ENCODE results near the gene KCNQ1. TPM values are rescaled to one million over a fixed set of nuclear protein-coding genes. Genes with fewer than 3 reads are reported as not detected.
A peak's percentile ranks its signal among the peaks of the same experiment; 100 is the strongest.

Gene KCNQ1
- total and polyA plus RNA-seq, 7 donors, result 1.1 to 25.2 (median 3.8) TPM

DNA sequence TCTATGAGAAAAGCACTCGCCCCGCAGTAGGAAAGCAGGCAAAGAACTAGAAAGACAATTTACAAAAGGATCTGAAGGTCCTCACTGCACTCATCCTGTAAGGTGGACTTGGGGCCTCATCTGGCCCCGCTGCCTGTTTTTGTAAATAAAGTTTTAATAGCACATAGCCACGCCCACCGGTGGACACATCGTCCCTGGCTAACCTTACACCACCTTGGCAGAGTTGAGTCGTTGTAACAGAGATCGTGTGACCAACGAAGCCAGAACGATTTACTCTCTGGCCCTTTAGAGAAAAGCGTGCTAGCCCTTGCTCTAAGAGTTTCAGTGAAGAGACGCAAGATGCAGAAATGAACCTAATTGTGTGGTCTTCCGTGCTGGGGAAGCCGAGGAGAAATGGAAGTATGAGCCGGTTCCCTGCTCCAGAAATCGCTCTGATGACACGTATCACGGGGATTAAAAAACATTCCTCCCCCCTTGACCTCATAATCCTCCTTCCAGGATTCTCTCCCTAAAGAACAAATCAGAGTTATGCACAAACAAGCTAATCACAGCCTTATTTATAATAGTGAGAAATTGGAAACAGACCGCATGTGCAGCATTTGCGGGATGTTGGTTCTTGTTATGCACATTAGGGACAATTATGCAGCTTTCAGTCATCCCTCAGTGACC, 360.7 kb downstream of the KCNQ1 start:
- no peaks in the 10 kb centered on the region for H3K9me3 ChIP-seq
- no peaks in the 10 kb centered on the region for H3K36me3 ChIP-seq
- intact Hi-C loops (cut with DNase I), result loop anchor here (5.0 kb wide), 1 partner anchor 82 kb away; the partner anchor contains the start of gene CDKN1C
- 86 to 89% methylated on average over 20 of the region's 20 CpGs for WGBS, 2 donors
- H3K4me3 ChIP-seq, result no peak overlapping the region
- no peaks in the 10 kb centered on the region for H3K27me3 ChIP-seq
- H3K27ac ChIP-seq, result peak overlapping the region; percentile 78 to 86 (median 81)
- TF ChIP-seq POLR2A (IDR thresholded peaks at IDR 0.05), result no peak
- no peak for TF ChIP-seq POLR2AphosphoS5 (IDR thresholded peaks at IDR 0.05)
- TF ChIP-seq EP300 (IDR thresholded peaks at IDR 0.05), result no peak
- TF ChIP-seq, protein P1, sequence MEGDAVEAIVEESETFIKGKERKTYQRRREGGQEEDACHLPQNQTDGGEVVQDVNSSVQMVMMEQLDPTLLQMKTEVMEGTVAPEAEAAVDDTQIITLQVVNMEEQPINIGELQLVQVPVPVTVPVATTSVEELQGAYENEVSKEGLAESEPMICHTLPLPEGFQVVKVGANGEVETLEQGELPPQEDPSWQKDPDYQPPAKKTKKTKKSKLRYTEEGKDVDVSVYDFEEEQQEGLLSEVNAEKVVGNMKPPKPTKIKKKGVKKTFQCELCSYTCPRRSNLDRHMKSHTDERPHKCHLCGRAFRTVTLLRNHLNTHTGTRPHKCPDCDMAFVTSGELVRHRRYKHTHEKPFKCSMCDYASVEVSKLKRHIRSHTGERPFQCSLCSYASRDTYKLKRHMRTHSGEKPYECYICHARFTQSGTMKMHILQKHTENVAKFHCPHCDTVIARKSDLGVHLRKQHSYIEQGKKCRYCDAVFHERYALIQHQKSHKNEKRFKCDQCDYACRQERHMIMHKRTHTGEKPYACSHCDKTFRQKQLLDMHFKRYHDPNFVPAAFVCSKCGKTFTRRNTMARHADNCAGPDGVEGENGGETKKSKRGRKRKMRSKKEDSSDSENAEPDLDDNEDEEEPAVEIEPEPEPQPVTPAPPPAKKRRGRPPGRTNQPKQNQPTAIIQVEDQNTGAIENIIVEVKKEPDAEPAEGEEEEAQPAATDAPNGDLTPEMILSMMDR (IDR thresholded peaks at IDR 0.05), result no peak
- peak; percentile 52 for DNase-seq
- H3K4me1 ChIP-seq, result peaks cover 0 to 33% (median 29%) of the 10 kb centered on the region in 4 donors

DNA sequence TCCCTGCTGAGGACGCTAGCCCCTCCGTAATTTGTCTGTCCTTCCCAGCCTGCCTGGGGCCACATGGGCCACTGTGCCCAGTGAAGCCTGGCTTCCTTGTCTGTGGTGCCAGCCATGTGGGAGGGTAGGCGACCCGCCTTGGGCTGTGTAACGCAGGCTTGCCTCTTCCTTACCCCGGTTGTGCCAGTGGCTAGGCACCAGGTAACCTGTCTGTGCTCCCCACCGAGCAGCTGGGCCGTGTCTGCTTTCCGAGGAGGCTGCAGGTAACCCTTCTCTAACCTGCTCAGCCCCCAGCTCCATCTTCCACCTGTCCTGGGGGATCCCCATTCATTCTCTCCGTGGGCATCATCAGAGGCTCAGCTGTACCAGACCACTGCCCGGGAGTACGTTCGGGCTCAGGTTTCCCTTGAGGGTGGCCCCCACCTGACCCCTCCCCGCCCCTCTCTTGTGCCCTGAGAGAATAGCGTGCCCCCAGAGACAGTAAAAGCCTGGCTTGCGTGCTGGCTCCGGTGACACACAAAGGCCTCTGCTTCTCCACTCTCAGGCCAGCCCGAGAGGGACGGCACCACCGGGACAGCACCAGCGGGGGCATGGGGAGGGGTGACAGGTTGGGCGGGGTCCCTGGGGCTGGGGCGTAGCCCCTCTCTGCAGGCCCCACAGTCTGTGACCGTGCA, 361.7 kb downstream of the KCNQ1 start:
- DNase-seq, result peak; percentile 68
- H3K4me1 ChIP-seq, result peaks cover 0 to 39% (median 33%) of the 10 kb centered on the region in 4 donors
- TF ChIP-seq, protein P1 (IDR thresholded peaks at IDR 0.05), result no peak
- TF ChIP-seq POLR2A (IDR thresholded peaks at IDR 0.05) (no peak), EP300 (IDR thresholded peaks at IDR 0.05) (no peak), POLR2AphosphoS5 (IDR thresholded peaks at IDR 0.05) (no peak)
- no peaks in the 10 kb centered on the region for H3K36me3 ChIP-seq
- intact Hi-C loops (cut with DNase I), result loop anchor here (5.0 kb wide), 1 partner anchor 81 kb away; the partner anchor contains the start of gene CDKN1C
- no peak overlapping the region for H3K4me3 ChIP-seq
- WGBS, 2 donors, result 61 to 86% methylated on average over 24 of the region's 24 CpGs
- no peaks in the 10 kb centered on the region for H3K9me3 ChIP-seq
- no peaks in the 10 kb centered on the region for H3K27me3 ChIP-seq
- peak overlapping the region; percentile 78 to 86 (median 81) for H3K27ac ChIP-seq

DNA sequence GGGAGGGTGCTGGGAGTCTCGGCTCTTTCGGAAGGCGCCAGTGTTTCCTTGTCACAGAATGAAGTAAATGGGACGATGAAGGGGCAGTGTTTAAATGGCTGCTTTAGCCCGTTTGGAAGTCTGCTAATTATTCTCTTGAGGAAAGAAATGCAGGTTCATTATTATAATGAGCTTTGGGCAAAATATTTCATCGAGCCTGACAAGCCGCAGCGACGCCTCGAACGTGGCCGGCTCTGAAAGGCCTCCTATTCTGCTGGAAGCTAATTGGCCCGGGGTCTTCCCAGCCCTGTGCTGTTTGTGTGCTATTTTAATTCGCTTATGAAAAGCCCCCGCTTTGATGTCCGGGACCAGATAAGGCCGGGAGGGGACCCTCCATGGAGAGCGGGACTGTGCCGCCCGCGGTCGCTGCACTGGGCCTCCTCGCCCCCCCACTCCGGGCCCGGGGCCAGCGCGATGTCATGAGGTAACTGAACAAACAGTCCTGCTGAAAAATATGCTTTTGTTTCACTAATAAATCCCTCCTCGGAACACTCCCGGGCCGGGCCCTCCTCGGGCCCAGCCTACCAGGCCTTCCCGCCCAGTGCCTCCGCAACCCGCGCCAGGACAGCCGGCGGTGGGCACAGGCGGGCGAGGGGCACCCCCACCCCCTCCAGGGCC, 362.3 kb downstream of the KCNQ1 start:
- Histone ChIP-seq H3K4me1 (peaks cover 0 to 45% (median 40%) of the 10 kb centered on the region in 4 donors), H3K4me3 (peak overlapping the region in 3 of 4 donors; percentile 7 to 28 (median 14))
- TF ChIP-seq EP300 (IDR thresholded peaks at IDR 0.05) (peak in 2 of 4 donors; percentile 35 to 79), POLR2A (IDR thresholded peaks at IDR 0.05) (no peak), POLR2AphosphoS5 (IDR thresholded peaks at IDR 0.05) (peak; percentile 37 to 82 (median 72))

DNA sequence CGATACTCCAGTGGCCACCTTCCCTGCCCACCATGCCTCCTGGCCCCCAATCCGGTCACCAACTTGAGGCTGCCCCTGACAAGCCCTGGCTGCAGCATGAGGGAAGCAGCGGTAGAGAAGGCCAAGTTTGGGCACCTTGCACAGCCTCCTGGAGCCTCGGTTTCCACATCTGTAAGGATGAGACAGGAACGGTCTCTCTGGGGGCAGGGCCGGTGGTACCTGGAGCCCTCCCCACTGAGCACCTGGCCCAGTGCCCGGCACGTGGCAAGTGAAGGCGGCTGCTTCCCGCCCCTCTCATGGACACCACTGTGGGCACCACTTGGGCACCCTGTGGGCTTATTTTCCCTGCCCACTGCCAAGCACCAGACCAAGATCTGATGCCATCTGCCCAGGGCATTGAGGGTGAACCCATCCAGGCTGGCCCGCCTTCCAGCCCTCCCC, 363.0 kb downstream of the KCNQ1 start:
- TF ChIP-seq POLR2A (IDR thresholded peaks at IDR 0.05) (no peak), EP300 (IDR thresholded peaks at IDR 0.05) (no peak)
- peak overlapping the region in 3 of 4 donors; percentile 7 to 28 (median 14) for H3K4me3 ChIP-seq
- H3K36me3 ChIP-seq, result no peaks in the 10 kb centered on the region
- no peaks in the 10 kb centered on the region for H3K9me3 ChIP-seq
- peak; percentile 75 for DNase-seq
- intact Hi-C loops (cut with DNase I), result loop anchor here (5.0 kb wide), 1 partner anchor 79 kb away; the partner anchor contains the start of gene CDKN1C
- H3K27me3 ChIP-seq, result no peaks in the 10 kb centered on the region
- 79 to 89% methylated on average over 11 of the region's 11 CpGs for WGBS, 2 donors
- H3K27ac ChIP-seq, result peak overlapping the region; percentile 78 to 86 (median 81)
- H3K4me1 ChIP-seq, result peaks cover 0 to 51% (median 46%) of the 10 kb centered on the region in 4 donors

More for the DNA sequence above, 362.3 kb downstream of the KCNQ1 start:
- H3K9me3 ChIP-seq, result no peaks in the 10 kb centered on the region
- intact Hi-C loops (cut with DNase I), result loop anchor here (5.0 kb wide), 1 partner anchor 80 kb away; the partner anchor contains the start of gene CDKN1C
- 29 to 57% methylated on average over 39 of the region's 39 CpGs for WGBS, 2 donors
- H3K27ac ChIP-seq, result peak overlapping the region; percentile 78 to 86 (median 81)
- H3K36me3 ChIP-seq, result no peaks in the 10 kb centered on the region
- H3K27me3 ChIP-seq, result no peaks in the 10 kb centered on the region
- DNase-seq, result peak; percentile 96

All from sigmoid colon (tissue), 7 donors.